ENCODE measurements around the gene IKZF2.

DNA sequence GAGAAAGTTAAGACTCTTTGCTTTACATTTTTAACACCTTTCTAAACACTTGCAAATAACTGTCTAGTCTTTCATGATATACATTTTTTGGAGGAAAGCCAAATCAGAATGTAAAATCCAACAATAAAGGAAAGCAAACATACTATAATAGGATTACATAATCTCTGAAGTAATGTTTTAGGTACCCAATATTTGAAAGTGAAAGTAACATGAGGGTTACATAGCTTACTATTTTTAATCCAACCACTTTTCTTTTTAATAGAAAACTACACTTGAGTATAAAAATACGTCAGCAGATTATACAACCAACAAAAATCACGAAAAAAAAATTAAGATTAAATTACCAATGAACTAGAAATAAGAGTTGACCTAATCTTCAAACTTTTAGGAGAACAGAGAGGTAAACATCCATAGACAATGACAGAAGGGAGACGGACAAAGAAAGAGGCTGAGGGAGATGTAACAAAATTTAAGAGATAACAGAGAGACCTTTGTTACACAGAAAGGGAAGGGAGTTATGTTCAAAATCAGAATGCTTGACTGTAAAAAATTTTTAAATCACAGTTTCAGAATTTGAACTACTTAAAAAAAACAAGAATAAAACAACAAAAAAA lies 150.0 kb downstream of the IKZF2 start:
- TF ChIP-seq, protein P1, sequence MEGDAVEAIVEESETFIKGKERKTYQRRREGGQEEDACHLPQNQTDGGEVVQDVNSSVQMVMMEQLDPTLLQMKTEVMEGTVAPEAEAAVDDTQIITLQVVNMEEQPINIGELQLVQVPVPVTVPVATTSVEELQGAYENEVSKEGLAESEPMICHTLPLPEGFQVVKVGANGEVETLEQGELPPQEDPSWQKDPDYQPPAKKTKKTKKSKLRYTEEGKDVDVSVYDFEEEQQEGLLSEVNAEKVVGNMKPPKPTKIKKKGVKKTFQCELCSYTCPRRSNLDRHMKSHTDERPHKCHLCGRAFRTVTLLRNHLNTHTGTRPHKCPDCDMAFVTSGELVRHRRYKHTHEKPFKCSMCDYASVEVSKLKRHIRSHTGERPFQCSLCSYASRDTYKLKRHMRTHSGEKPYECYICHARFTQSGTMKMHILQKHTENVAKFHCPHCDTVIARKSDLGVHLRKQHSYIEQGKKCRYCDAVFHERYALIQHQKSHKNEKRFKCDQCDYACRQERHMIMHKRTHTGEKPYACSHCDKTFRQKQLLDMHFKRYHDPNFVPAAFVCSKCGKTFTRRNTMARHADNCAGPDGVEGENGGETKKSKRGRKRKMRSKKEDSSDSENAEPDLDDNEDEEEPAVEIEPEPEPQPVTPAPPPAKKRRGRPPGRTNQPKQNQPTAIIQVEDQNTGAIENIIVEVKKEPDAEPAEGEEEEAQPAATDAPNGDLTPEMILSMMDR (IDR thresholded peaks at IDR 0.05), result no peak
- TF ChIP-seq POLR2A (IDR thresholded peaks at IDR 0.05), result no peak
